A673 (cell line): Measurements from ENCODE around the gene SLC18A2.

Experiments
- EZH2 ChIP-seq: fragments of 200-600 bp; sonication (generic); IDR thresholded peaks from 2 replicates; pipeline ENCODE4 v1.6.1; 2017; ENCODE audit warnings: borderline replicate concordance, low read depth, mild to moderate bottlenecking, mixed read lengths, antibody characterized with exemption, low read length; ENCODE audit not compliant: poor library complexity, severe bottlenecking
- TF ChIP-seq, protein P1 (sequence below): fragments of 300-800, 200-600 bp; sonication (generic); conservative IDR thresholded peaks from 2 replicates; pipeline ENCODE4 v1.5.1; 2017; ENCODE audit warnings: low read depth, mild to moderate bottlenecking, antibody characterized with exemption, low read length, moderate library complexity, mixed read lengths

DNA sequence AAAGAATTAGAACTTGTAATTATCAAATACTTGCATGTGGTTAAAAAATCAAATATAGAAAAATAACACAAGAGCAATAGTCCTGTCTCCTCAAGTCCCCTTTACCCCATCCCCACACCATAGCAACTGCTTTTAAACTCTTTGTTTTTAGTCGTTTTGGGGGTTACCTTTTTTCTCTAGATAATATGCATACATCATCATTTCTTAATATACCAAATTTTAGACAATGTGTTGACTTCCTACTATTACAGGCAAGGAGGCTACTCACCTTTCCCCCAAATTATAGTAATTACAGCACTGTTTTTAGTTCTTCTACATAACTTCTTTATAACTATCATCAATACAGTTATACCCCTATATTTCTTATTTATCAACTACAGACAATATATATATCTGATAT is 57.3 kb downstream of the SLC18A2 start:
- TF ChIP-seq, protein P1, sequence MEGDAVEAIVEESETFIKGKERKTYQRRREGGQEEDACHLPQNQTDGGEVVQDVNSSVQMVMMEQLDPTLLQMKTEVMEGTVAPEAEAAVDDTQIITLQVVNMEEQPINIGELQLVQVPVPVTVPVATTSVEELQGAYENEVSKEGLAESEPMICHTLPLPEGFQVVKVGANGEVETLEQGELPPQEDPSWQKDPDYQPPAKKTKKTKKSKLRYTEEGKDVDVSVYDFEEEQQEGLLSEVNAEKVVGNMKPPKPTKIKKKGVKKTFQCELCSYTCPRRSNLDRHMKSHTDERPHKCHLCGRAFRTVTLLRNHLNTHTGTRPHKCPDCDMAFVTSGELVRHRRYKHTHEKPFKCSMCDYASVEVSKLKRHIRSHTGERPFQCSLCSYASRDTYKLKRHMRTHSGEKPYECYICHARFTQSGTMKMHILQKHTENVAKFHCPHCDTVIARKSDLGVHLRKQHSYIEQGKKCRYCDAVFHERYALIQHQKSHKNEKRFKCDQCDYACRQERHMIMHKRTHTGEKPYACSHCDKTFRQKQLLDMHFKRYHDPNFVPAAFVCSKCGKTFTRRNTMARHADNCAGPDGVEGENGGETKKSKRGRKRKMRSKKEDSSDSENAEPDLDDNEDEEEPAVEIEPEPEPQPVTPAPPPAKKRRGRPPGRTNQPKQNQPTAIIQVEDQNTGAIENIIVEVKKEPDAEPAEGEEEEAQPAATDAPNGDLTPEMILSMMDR, result no peak
- TF ChIP-seq EZH2, result no peak
